NCI-H1930 (cell line): ENCODE results near the gene GPR176.

Source experiments
- DNase-seq, 2 experiments: peaks; one replicate each; lab custom pipeline; 2025; lab: John Stamatoyannopoulos, UW

GPR176 gene

GRCh38 chr15:39890621-39891020 is 29.4 kb downstream of the GPR176 start:
- DNase-seq = no peak

- no peak for DNase-seq
Measured at GRCh38 chr15:39889601-39890000, 30.5 kb downstream of the GPR176 start.

GRCh38 chr15:39888809-39889208 is 31.3 kb downstream of the GPR176 start:
- DNase-seq = no peak

- no peak for DNase-seq
Measured at GRCh38 chr15:39888243-39888642, 31.8 kb downstream of the GPR176 start.

- DNase-seq = no peak
Measured at GRCh38 chr15:39887832-39888231, 32.2 kb downstream of the GPR176 start.

GRCh38 chr15:39887211-39887610 is 32.9 kb downstream of the GPR176 start:
- no peak for DNase-seq

- DNase-seq = no peak
Measured at GRCh38 chr15:39886418-39886817, 33.6 kb downstream of the GPR176 start.

- DNase-seq = no peak
Measured at GRCh38 chr15:39885099-39885777, 34.8 kb downstream of the GPR176 start.

GRCh38 chr15:39884351-39884750 is 35.7 kb downstream of the GPR176 start:
- no peak for DNase-seq

GRCh38 chr15:39882602-39883001 is 37.5 kb downstream of the GPR176 start:
- DNase-seq = no peak

GRCh38 chr15:39881790-39882189 is 38.3 kb downstream of the GPR176 start:
- DNase-seq = no peak

- no peak for DNase-seq
Measured at GRCh38 chr15:39880718-39881387, 39.2 kb downstream of the GPR176 start.

GRCh38 chr15:39878406-39878785 is 41.7 kb downstream of the GPR176 start:
- no peak for DNase-seq

- no peak for DNase-seq
Measured at GRCh38 chr15:39874890-39875549, 45.0 kb downstream of the GPR176 start.

GRCh38 chr15:39873978-39874377 is 46.1 kb downstream of the GPR176 start:
- DNase-seq = no peak

- DNase-seq = no peak
Measured at GRCh38 chr15:39870537-39870936, 49.5 kb downstream of the GPR176 start.

- no peak for DNase-seq
Measured at GRCh38 chr15:39869858-39870515, 50.1 kb downstream of the GPR176 start.

GRCh38 chr15:39869254-39869653 is 50.8 kb downstream of the GPR176 start:
- peak; percentile 6 to 10 for DNase-seq

- no peak for DNase-seq
Measured at GRCh38 chr15:39868396-39868795, 51.7 kb downstream of the GPR176 start.

- no peak for DNase-seq
Measured at GRCh38 chr15:39864116-39864515, 56.0 kb downstream of the GPR176 start.

GRCh38 chr15:39860871-39861270 is 59.2 kb downstream of the GPR176 start:
- DNase-seq = no peak

- DNase-seq = no peak
Measured at GRCh38 chr15:39860200-39860599, 59.9 kb downstream of the GPR176 start.

GRCh38 chr15:39859636-39860035 is 60.4 kb downstream of the GPR176 start:
- no peak for DNase-seq
